ENCODE data around the gene HAUS8. TPM values are rescaled to one million over a fixed set of nuclear protein-coding genes. Genes with fewer than 3 reads are reported as not detected.

The HAUS8 gene
- total RNA-seq, 4 donors from 2014 or later = 3.3 to 6.5 (median 4.8) TPM

DNA sequence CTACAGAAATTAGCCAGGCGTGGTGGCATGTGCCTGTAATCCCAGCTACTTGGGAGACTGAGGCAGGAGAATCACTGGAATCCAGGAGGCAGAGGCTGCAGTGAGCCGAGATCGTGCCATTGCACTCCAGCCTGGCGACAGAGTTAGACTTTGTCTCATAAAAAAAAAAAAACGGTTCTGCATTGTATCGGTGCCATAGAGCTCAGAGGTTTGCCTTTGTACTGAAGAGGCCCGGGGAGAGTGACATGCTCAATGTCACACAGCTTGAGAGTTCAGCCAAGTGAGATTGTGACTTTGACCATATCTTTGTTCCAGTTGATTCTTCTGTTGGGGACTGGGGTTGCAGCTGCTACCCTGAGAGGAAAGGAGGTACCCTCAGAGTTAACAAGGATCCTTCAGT is 4.3 kb downstream of the HAUS8 start:
- TF ChIP-seq, protein P1, sequence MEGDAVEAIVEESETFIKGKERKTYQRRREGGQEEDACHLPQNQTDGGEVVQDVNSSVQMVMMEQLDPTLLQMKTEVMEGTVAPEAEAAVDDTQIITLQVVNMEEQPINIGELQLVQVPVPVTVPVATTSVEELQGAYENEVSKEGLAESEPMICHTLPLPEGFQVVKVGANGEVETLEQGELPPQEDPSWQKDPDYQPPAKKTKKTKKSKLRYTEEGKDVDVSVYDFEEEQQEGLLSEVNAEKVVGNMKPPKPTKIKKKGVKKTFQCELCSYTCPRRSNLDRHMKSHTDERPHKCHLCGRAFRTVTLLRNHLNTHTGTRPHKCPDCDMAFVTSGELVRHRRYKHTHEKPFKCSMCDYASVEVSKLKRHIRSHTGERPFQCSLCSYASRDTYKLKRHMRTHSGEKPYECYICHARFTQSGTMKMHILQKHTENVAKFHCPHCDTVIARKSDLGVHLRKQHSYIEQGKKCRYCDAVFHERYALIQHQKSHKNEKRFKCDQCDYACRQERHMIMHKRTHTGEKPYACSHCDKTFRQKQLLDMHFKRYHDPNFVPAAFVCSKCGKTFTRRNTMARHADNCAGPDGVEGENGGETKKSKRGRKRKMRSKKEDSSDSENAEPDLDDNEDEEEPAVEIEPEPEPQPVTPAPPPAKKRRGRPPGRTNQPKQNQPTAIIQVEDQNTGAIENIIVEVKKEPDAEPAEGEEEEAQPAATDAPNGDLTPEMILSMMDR (IDR thresholded peaks at IDR 0.05; ENCODE audit: low read depth) = no peak

DNA sequence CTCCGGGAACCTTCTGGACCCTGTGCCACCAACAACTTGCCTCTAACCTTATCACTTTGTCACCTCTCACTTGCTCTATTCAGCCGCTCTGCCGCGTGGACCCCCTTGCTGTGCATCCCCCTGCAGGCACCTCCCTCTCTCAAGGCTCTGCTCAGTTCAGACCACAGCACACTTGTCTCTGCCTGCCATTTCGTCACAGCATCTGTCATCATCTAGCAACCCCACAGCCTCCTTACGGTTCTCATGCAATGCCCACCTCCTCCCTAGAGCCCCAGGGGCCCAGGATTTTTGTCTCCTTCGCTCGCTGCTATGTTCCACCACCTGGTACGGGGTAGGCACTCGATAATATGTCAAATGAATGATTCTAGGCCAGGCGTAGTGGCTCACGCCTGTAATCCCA is 4.8 kb downstream of the HAUS8 start:
- TF ChIP-seq, protein P1 (IDR thresholded peaks at IDR 0.05; ENCODE audit: low read depth) = no peak

DNA sequence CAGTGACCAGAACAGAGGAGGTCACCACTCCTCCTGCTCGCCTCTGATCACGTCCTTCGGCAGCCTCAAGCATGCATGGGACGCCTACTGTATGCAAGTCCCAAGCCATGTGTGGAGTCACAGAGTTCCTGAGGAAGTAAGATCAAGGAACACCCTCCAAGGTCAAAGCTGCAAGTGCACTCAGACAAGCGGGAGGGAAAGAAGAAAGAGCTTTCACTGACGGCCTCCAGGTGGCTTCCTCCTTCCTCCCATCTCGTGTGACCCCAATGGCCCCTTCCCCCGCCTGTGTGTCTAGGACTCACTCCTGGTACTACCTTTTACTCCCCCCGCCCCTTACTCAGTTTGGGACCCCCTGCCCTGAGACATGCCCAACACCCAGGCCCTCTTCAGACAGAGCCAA is 6.1 kb downstream of the HAUS8 start:
- TF ChIP-seq, protein P1 (IDR thresholded peaks at IDR 0.05; ENCODE audit: low read depth) = no peak

DNA sequence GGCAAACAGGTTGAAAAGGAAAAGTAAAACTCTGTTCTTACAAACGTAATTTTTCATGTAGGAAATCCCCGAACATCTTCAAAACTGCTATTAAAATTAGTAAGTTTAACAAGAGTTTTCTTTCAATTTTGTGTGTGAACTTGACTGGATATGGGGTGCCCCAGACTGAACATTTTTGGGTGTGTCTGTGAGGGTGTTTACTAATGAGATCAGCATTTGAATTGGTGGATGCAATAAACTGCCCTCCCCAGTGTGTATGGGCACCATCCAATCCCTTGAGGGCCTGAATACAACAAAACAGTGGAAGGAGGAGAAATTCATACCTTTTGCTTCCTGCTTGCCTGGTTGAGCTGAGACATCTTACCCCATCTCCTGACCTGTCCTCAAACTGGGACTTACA is 11.8 kb downstream of the HAUS8 start:
- TF ChIP-seq, protein P1 (IDR thresholded peaks at IDR 0.05; ENCODE audit: low read depth) = no peak

DNA sequence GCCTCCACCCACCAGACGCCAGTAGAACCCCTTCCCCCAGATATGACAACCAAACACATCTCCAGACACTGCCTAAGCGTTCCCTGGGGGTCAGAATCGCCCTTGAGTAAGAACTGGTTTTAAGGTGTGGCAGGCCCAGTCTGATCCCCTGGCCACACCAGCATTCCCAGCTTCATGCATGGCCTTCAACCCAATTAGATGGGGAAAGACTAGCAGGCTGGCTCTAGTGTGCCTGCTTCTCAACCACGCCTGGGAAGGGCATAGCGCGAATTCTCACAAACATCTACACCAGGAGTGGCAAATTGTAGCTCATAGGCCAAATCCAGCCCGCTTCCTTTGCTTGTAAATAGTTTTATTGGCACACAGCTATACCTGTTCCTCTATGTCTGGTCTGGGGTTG is 13.6 kb downstream of the HAUS8 start:
- TF ChIP-seq, protein P1 (IDR thresholded peaks at IDR 0.05; ENCODE audit: low read depth) = no peak

DNA sequence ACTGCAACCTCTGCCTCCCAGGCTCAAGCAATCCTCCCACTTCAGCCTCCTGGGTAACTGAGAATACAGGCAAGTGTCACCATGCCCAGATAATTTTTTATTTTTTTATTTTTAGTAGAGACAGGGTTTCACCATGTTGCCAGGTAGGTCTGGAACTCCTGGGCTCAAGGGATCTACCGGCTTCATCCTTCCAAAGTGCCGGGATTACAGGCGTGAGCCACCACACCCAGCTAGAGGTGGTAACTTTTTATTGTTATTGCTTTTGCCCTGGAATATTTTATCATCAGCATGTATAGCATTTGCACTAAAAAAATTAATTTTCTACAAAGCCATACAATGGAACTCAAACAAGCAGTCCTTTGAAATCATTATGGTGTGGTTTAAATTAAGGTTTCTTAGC is 14.0 kb downstream of the HAUS8 start:
- TF ChIP-seq, protein P1 (IDR thresholded peaks at IDR 0.05; ENCODE audit: low read depth) = no peak

DNA sequence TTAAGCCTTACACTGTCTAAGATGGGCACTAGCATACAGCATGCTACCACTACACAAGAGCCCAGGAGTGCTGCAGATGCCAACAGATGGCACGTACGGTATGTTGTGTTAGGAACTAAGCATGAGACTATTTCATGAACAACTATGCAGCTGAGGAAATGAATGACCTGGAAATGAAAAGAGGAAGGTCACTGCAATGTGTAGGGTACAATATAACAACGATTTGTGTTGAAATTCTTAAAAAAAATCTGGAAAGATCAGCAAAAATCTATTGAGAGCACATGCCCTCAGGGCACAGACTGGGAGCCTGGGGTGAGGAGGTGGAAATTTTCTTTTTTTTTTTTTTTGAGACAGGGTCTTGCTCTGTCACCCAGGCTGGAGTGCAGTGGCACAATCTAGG is 14.4 kb downstream of the HAUS8 start:
- TF ChIP-seq, protein P1 (IDR thresholded peaks at IDR 0.05; ENCODE audit: low read depth) = no peak

Measured in subcutaneous adipose tissue (tissue), 4 donors.